Natural killer cell (primary cell): ENCODE results near the gene TMEM259. TPM values are rescaled to one million over a fixed set of nuclear protein-coding genes. Genes with fewer than 3 reads are reported as not detected.

Source experiments
- ATAC-seq, 3 donors: fragments of 150-1000 bp in 2 of 3; fragments of 200-7000 bp in 1 of 3; cut with Tn5 transposase; 1 replicate in 1 of 3; 2 replicates in 2 of 3; pipeline ENCODE4 v1.10.0; 2021; ENCODE audit warnings: mild to moderate bottlenecking in 2 of 3, moderate library complexity in 2 of 3
- DNase-seq, 2 donors: peaks; one replicate each; pipeline versions ENCODE4 v3.0.0 to v3.0.0-alpha.2; 2013 to 2021; ENCODE audit warnings: mixed read lengths in 1 of 2
- H3K27ac ChIP-seq: one replicate; pipeline ENCODE4 v1.5.1; 2013; ENCODE audit warnings: mild to moderate bottlenecking, low read length
- H3K27me3 ChIP-seq: one replicate; pipeline ENCODE4 v1.6.1; 2013; ENCODE audit warnings: low read length; ENCODE audit not compliant: control insufficient read depth, insufficient read depth
- H3K36me3 ChIP-seq: one replicate; pipeline ENCODE4 v1.6.1; 2013; ENCODE audit warnings: low read length; ENCODE audit not compliant: control insufficient read depth, insufficient read depth
- H3K4me1 ChIP-seq: one replicate; pipeline ENCODE4 v1.6.1; 2013; ENCODE audit warnings: low read length; ENCODE audit not compliant: control insufficient read depth, insufficient read depth
- H3K4me3 ChIP-seq: one replicate; pipeline ENCODE4 v1.5.1; 2013; ENCODE audit warnings: low read length
- H3K9me3 ChIP-seq: one replicate; pipeline ENCODE4 v1.6.1; 2013; ENCODE audit warnings: low read length; ENCODE audit not compliant: control insufficient read depth, insufficient read depth
- H3K27ac Mint-ChIP-seq, 2 donors: one replicate each; pipeline ENCODE4 v1.8.0; 2022; ENCODE audit warnings: mild to moderate bottlenecking in 2 of 2, mixed read lengths in 2 of 2, moderate library complexity in 1 of 2
- H3K27me3 Mint-ChIP-seq, 2 donors: one replicate each; pipeline ENCODE4 v1.8.0; 2022; ENCODE audit warnings: low read depth in 2 of 2, mixed read lengths in 2 of 2
- H3K36me3 Mint-ChIP-seq: one replicate; pipeline ENCODE4 v1.8.0; 2022; ENCODE audit warnings: mixed read lengths
- H3K4me1 Mint-ChIP-seq, 2 donors: one replicate each; pipeline ENCODE4 v1.8.0; 2022; ENCODE audit warnings: mixed read lengths in 2 of 2
- H3K4me3 Mint-ChIP-seq: one replicate; pipeline ENCODE4 v1.8.0; 2022; ENCODE audit warnings: mild to moderate bottlenecking, moderate library complexity, mixed read lengths
- H3K9me3 Mint-ChIP-seq, 2 donors: one replicate each; pipeline ENCODE4 v1.8.0; 2022; ENCODE audit warnings: mixed read lengths in 2 of 2
- CTCF ChIP-seq: fragments of 200-600 bp; IDR thresholded peaks from one replicate; pipeline ENCODE4 v1.8.0; 2022; ENCODE audit warnings: antibody characterized with exemption
- WGBS: methylation state at CpG from one replicate; pipeline ENCODE4 v1.1.7; 2013; ENCODE audit warnings: missing lambda C conversion rate; ENCODE audit not compliant: insufficient coverage; 5-methylcytosine and 5-hydroxymethylcytosine counted together
- intact Hi-C: fragments of 100-400 bp; cut with micrococcal nuclease; formaldehyde crosslinking; loops from one replicate; pipeline ENCODE4 v1.14.2; 2022
- total RNA-seq, 4 donors: library from RNA; stranded (reverse); fragments of 120-200 nt in 1 of 4; gene quantifications; one replicate each; pipeline versions ENCODE4 v1.2.3 to v1.2.4, GENCODE V29; 2013 to 2022

TMEM259 gene
- total RNA-seq, 3 donors from 2014 or later (not counting 1 experiment from before 2014, with no cell fraction given), result 310 to 354 (median 317) TPM

GRCh38 chr19:970695-971094 is 50.2 kb downstream of the TMEM259 start:
- H3K4me1 Mint-ChIP-seq, result no peaks in the 10 kb centered on the region
- WGBS, result 97% methylated on average over 14 of the region's 14 CpGs
- H3K27ac ChIP-seq, result no peak overlapping the region
- peak overlapping the region; percentile 61 for H3K4me3 Mint-ChIP-seq
- H3K36me3 ChIP-seq, result peaks cover 22% of the 10 kb centered on the region
- H3K4me3 ChIP-seq, result no peak overlapping the region
- no peaks in the 10 kb centered on the region for H3K9me3 Mint-ChIP-seq
- TF ChIP-seq CTCF, result peak; percentile 65
- peaks cover 8% of the 10 kb centered on the region for H3K9me3 ChIP-seq
- H3K36me3 Mint-ChIP-seq, result no peaks in the 10 kb centered on the region
- peak in 1 of 2 donors; percentile 40 for DNase-seq
- H3K4me1 ChIP-seq, result no peaks in the 10 kb centered on the region
- intact Hi-C loops, result no loop called here
- no peaks in the 10 kb centered on the region for H3K27me3 ChIP-seq
- peak in 1 of 3 donors; percentile 30 for ATAC-seq
- peak overlapping the region in 1 of 2 donors; percentile 70 for H3K27ac Mint-ChIP-seq
- no peaks in the 10 kb centered on the region for H3K27me3 Mint-ChIP-seq

- H3K4me3 Mint-ChIP-seq, result no peak overlapping the region
- no peaks in the 10 kb centered on the region for H3K27me3 Mint-ChIP-seq
Measured at GRCh38 chr19:966485-967088, 54.3 kb downstream of the TMEM259 start.

GRCh38 chr19:964761-965694 is 55.9 kb downstream of the TMEM259 start:
- Mint-ChIP-seq H3K27ac (no peak overlapping the region), H3K36me3 (no peaks in the 10 kb centered on the region), H3K9me3 (no peaks in the 10 kb centered on the region), H3K4me1 (no peaks in the 10 kb centered on the region), H3K27me3 (no peaks in the 10 kb centered on the region), H3K4me3 (no peak overlapping the region)
- no peaks in the 10 kb centered on the region for H3K9me3 ChIP-seq
- intact Hi-C loops, result no loop called here
- no peak for TF ChIP-seq CTCF
- H3K27ac ChIP-seq, result no peak overlapping the region
- WGBS, result 95% methylated on average over 19 of the region's 19 CpGs
- no peaks in the 10 kb centered on the region for H3K27me3 ChIP-seq
- H3K4me1 ChIP-seq, result no peaks in the 10 kb centered on the region
- no peak for ATAC-seq
- DNase-seq, result no peak
- peaks cover 20% of the 10 kb centered on the region for H3K36me3 ChIP-seq
- no peak overlapping the region for H3K4me3 ChIP-seq

More at GRCh38 chr19:966485-967088, 54.3 kb downstream of the TMEM259 start:
- Mint-ChIP-seq H3K36me3 (no peaks in the 10 kb centered on the region), H3K4me1 (no peaks in the 10 kb centered on the region), H3K27ac (no peak overlapping the region), H3K9me3 (no peaks in the 10 kb centered on the region)
- Histone ChIP-seq H3K27me3 (no peaks in the 10 kb centered on the region), H3K27ac (no peak overlapping the region), H3K36me3 (peaks cover 24% of the 10 kb centered on the region), H3K4me3 (no peak overlapping the region), H3K9me3 (peaks cover 8% of the 10 kb centered on the region), H3K4me1 (no peaks in the 10 kb centered on the region)
- DNase-seq (no peak), ATAC-seq (no peak)
- 95% methylated on average over 17 of the region's 17 CpGs for WGBS
- no peak for TF ChIP-seq CTCF
- intact Hi-C loops, result no loop called here
